GM18502 (cell line): ENCODE data around the gene DUSP2.
"Not testable (repeated sequence)": the region's sequence is repeated elsewhere in the genome, so short reads cannot be mapped to it uniquely, and the experiment has no call there.

Source experiments
- ATAC-seq: cut with Tn5 transposase; IDR thresholded peaks from one replicate; pipeline ENCODE4 v1.9.1; 2021; ENCODE audit warnings: mild to moderate bottlenecking; ENCODE audit not compliant: unreplicated experiment, poor library complexity

Gene DUSP2

DNA sequence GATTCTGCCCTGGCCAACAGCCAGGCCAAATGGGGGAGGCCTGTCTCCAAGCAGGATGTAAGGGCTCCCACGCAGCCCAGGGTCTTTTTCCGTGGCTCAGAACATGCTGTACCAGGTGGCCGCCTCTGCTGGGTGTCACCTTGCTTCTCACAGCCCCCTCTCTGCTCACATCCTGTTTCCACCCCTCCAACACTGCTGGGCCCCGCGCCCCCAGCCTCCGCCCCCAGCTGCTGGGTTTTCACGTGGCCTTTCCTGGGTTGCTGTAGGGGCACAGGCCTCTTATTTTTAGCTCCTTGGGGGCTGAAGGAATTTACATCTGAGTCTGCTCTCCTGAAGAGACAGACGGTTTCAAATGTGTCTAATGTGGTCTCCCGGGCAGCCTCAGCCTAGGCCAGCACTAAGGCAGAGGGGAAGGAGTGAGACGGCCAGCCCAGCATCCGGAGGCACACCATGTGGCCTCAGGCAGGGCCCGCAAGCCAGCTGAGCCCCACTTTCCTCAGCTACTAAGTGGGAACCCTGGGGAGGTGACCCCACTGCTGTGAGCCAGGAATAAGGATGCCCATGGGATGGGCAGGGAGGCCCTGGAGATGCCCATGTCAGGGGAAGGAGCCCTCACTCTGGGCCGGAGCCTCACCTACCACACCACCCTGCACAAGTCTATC lies 18.7 kb upstream of the DUSP2 start:
- peak; percentile 67 for ATAC-seq

DNA sequence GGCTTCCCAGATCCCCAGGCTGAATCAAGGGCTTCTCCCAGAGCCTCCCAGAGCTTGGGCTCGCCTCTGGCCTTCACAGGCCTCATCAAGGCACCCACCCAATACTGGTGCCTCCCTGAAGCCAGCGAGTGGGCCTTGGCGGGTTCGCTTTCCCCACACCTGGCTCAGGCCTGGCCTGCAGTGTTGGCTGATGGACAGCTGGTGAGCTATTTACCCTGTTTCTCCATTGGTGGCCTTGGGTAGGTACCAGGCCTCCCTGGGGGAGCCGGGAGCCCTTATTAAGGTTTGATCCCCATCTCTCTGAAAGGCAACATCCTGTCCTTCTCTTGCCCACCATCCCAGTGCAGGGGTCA lies 18.2 kb upstream of the DUSP2 start:
- ATAC-seq, result peak; percentile 4

DNA sequence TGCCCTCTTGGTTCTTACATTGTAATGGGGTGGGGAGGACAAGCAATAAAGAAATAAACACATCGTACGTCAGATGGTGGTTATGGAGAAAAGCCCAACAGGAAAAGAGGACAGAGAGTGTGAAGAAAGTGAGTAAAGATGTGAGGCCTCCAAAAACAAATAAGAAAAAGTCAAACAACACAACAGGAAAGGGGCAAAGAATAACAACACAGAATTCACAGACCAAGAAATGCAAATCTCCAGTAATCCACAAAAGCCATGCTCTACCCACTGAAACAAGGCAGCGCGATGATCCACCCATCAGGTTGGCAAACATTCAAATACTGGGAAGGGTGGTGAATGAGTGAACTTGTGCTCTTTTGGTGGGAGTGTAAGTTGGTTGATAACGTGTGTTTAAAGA lies 16.7 kb upstream of the DUSP2 start:
- no peak for ATAC-seq

DNA sequence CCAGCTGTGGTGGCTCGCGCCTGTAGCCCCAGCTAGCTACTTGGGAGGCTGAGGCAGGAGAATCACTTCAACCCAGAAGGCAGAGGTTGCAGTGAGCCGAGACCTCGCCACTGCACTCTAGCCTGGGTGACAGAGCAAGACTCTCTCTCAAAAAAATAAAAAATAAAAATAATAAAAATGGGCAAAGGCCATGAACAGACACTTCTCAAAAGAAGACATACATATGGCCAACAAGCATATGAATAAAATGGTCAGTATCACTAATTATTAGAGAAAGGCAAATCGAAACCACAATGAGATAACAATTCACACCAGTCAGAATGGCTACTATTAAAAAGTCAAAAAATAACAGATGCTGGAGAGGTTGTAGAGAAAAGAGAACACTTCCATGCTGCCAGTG lies 15.1 kb upstream of the DUSP2 start:
- ATAC-seq, result not testable (repeated sequence)

DNA sequence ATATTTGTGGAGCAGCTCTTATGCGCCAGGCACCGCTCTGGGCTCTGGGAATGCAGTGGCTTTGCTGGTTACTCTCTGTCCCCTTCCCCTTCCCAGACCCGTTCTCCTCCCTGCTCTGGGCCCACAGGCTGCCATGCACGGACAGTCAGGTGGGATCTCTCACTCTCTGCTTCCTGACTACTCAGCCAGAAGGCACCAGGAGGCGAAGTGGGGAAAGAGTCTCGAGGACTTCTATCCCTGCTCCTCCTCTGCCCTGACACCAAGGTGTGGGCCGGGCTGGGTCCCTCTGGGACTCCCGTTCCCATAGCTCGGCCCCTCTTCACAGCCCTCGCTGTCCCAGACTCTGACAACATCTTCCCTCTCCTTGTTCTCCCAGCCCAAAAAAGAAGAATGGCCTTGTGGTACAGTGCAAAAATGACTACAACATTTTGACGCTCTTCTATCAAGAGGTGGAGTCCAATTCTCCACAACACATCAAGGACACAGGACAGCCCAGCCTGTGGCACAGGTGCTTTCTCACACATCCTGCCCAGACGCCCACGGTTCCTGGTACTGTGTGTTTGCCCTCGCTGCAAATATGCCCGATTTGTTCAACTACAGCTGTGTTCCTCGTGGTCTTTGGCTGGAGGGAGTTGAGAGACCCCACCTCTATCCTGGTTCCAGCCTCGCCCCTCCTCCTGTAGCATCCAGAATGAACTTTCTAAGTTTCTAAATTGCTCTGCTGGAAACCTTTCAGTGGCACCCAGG lies 14.0 kb upstream of the DUSP2 start:
- ATAC-seq, result no peak

DNA sequence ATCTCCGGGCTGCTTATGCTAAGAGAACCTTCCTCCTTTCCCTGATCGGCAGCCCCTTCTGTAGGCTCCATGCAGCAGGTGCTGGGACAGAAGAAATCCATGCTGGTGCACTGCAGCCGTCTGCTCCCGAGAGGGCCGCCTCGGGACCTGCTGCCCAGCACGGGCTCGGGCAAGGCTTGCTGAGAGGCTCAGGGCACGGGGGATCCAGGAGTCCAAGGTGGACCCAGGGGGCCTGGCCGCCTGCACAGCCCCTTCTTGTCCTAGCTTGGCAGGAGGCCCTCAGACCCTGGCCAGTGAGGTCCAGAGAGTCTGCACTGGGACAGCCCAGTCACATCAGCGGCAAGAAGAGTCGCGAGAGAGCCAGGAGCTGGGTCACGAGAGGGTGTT lies 13.3 kb upstream of the DUSP2 start:
- ATAC-seq, result no peak

DNA sequence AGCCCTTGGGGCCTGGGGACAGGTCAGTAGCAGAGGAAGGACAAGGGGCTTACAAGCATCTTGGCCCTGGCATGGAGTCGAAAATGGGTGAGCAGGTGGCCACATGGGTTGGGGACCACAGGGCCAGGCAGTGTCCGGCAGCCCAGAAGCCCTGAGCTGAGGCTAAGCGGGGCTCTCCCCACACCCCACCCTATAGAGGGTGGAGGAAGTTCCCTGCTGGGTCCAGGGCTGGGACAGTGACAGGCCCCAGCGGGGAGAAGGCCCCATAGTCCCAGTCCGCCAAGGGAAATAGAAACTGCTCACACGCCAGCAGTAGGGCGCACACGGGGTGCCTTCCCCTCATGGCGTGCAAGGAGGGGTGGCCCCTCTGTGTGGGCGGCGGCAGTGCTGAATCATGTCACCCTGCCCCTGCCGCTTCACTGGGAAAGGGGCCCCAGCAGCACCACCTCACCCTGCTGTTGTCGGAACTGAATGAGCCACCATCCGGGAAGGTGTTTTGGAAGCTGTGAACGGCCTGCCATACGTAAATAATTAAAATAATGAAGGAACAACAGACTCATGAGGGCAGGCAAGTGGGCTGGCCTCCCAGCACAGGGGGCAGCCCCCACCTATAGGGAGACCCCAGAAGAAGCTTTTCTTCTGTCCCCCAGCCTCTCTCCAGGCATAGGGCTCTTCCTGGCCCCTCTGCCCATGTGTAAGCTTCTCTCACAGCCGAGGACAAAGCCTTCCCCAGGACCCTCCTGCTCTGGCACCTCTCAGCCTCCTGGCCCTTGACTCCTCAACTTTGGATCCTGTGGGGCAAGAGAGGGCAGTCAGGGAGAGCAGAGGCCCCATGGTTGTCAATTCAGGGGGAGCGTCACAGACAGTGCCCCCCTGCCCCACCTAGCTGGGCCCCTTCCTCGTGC lies 12.7 kb upstream of the DUSP2 start:
- peak; percentile 59 for ATAC-seq

DNA sequence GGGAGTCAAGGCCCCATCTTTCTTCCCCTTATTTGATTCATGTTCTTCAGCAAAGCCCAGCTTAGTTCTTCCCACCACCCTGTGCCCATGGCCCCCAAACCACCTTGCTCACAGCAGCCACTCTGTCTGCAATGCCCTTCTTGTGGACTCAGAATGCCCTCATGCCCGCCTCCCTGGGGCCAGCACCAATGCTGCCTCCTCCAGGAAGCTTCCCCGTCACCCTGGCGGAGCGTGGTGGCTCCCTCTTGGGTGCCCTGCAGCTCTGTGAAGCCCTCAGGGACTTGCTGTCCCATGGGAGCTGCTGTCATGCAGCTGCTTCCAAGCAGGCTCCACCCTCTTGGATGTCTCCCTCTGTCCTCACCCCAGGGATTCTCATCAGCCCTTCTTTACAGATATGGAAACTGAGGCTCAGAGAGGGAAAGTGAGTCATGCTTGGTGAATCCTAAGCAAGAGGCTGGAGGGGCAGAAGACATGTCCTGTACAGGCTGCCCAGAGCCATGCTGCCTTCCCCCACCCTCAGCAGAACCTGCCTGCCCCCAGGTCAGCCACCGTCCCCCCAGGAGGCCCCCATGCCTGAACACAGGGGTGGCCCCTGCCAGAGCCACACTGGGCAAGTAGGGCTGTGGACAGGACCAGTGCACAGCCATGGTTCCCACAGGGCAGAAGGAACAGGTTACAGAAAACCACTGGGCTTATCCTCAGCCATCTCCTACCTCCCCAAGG lies 11.8 kb upstream of the DUSP2 start:
- peak; percentile 41 for ATAC-seq

DNA sequence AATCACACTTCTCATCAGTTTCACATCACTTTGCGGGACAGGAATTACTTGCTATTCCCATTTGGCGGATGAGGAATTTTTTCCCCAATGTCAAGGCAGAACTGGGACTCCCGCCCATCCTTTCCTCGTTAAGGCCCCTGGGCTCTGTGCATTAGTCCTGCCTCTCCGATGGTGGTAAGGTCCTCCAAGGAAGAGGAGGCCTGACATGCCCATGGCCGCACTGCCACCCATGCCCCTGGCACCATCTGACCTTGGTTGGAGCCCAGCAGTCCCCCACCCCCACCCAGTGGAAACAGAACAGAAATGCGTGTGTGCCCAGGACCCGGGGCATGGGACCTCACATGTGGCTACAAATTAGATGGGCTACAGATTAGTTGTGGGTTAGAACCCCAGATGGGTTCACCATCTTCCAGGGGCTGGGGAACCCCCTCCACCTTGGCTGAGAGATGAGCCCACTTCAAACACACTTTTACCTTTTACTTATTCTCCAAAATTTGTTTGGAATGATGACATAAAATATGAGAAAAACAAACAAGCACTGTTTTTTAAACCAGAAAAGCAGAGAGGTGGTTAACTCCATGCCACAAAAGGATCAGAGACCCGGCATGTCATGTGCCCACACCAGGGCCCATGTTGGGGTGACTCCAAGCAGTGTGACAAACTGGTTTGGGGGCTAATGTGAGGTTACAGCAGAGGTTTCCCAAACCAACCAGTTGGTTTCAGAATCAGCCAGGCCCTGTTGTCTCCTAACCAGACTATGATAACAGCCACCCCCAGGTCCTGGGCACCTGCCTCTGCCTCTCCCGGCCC lies 11.0 kb upstream of the DUSP2 start:
- no peak for ATAC-seq

DNA sequence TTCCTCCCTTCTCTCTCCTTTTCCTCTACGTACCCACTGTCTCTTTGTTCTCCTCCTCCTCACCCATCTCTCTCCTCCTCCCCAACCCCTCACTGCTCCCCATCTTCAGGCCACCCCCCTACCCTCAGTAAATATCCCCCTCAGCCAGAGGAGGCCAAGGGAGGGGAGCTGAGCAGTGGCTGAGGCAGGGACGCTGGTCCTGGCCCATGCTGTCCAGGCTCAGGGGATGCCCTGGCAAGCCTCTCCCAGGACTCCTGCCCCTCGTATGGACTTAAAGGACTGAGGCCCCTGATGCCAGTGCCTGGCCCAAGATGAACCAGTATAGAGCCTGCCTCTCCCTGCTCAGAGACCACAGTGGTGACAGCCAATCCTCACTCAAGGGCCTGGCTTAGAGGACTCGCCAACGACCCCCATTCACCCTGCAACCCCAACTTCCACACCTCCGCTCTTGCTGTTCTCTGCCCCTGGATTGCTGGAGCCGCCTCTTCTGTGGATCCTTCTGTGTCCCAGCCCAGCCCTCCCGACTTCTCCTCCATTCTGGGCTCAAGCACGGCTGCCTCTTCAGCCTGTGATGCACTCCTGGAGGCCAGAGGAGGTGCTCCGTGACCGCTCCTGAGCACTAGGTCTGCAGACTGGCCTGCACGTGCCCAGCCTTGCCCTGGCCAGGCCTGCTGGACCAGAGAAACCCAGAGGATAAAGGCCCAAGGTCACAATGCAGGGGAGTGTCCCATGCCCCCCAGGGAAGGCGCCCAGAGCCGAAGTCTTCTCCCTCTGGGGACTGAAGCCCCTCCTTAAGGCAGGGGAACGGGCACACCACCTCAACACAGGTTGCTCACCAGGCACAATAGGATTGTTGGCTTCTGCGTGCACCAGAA lies 9.5 kb upstream of the DUSP2 start:
- no peak for ATAC-seq

DNA sequence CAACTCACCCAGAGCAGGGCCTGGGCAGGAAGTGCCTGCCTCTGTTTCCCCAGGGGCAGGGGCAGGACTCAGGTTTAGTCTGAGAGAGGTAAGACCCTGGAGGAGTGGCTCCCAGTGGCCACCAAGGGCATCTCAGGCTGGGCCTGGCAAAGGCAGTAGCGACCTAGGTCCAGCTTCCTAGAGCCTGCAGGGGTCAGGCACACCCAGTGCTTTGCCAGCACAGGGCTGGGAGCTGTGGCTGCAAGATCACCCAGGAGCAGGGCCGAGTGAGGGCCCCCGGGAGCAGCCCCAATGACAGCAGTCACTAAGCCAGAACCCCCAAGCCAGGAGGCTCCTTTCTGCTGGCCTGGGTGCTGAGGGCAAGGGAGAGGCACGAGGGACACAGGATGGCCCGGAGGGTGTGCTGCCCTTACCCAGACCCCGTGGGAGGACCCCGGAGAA lies 8.8 kb upstream of the DUSP2 start:
- no peak for ATAC-seq

DNA sequence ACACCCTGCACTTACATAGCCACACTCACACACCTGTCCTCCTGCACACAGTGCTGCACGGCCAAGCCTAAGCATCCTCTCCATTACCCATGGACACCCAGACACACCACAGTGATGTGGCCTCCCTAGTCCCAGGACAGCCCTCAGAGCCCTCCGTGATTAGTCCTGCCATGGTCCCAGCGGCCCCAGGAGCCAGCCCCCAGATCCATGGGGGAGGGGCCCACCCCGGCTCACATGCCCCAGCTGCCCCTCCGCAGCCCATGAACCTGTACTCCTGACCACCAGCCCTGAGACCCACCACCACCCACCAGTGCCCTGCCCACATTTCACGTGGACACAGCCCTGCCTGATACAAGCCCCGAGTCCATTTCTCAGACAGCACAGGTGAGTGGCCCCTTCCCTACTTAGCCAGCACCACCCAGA lies 8.1 kb upstream of the DUSP2 start:
- ATAC-seq, result no peak

DNA sequence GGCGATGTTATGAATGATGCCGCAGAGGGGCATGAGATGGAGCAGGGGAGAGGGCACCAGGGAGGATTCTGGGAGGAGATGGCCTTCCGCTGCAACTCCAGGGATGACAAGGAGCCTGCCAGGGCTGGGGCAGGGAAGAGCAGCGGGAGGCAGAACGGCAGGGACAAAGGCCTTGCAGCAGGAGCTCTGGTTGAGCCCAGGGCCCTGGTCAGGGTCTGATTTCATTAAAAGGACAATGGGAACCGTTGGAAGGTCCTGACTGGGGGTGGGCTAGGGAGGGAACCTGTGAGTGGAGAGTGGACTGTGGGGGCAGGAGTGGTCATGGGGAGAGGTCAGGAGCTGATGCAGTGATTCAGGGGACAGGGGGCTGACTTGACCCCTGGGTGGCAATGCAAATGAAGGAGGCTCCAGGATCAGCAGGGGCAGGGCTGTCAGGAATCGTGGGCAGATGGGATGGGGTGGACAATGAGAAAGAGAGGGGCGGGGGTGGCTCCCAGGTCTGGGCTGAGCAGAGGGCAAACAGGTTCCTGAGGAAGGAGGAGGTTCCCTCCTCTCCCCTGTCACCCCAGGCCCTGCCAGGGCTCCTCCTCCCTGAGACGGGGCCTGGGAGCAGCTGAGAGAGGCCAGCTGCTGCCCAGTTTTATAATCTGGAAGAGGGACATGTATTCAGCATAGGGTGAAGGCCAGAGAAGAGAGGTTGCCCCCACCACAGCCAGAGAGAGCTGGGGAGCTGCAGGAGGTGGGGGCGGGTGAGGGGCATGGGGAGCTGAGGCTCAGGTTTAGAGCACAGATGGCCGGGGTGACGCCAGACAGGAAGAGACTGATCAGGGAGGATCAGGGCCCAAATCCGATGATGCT lies 7.3 kb upstream of the DUSP2 start:
- ATAC-seq, result no peak

DNA sequence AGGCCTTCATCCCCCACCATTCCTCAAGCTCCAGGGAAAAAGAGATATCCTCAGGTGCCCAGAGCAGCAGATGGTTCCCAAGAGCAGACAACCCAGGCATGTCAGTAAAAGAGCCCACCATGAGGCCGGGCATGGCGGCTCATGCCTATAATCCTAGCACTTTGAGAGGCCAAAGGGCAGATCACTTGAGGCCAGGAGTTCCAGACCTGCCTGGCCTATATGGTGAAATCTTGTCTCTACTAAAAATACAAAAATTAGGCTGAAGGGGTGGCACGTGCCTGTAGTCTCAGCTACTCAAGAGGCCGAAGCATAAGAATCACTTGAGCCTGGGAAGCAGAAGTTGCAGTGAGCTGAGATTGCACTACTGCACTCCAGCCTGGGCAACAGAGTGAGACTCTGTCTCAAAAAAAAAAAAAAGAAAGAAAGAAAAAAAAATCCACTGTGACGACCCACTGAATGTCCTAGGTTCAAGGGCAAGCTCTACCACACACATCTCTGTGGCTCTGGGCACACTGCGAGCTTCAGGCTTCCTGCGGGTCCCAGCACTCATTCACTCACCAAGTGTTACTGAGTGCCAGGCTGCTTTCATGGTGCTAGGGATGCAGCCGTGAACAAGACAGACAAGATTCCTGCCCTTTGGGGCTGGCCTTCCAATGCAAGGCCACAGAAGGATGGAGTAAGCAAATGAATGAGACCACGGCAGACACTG lies 6.5 kb upstream of the DUSP2 start:
- no peak for ATAC-seq

DNA sequence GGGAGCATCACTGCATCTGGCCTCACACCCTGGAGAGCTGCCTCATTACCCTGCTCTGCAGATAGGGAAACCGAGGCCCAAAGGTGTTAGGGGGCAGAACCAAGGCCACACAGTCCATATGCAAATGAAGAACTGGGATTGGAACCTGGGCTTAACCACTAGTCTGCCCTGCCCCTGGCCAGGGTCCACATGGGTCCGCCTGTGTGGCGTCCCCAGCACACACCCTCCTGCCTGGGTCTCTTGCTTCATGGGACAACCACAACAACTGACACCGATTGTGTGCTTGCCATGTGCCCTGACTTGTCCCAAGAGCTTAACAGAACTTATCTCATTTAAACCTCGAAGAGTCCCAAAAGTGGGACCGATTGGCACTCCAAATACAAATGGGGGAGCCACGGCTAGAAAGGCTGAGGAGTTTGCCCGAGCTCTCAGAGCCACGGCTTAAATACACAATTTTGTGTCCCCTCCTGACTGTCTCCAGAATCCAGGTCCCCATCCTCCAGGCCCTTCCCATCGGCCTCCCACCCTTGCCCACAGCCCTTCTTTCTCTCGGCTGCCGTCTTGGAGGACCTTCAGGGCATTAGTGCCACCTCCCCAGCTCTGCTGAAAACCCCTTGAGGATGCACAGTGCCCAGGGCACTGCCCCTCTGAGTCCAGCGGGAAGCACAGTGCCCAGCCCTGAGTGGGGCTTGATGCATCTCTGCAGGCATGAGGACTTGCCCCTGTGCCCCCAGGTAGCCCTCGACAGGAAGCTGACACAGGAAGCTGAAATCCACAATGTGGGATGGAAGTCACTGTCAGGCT lies 5.8 kb upstream of the DUSP2 start:
- no peak for ATAC-seq

DNA sequence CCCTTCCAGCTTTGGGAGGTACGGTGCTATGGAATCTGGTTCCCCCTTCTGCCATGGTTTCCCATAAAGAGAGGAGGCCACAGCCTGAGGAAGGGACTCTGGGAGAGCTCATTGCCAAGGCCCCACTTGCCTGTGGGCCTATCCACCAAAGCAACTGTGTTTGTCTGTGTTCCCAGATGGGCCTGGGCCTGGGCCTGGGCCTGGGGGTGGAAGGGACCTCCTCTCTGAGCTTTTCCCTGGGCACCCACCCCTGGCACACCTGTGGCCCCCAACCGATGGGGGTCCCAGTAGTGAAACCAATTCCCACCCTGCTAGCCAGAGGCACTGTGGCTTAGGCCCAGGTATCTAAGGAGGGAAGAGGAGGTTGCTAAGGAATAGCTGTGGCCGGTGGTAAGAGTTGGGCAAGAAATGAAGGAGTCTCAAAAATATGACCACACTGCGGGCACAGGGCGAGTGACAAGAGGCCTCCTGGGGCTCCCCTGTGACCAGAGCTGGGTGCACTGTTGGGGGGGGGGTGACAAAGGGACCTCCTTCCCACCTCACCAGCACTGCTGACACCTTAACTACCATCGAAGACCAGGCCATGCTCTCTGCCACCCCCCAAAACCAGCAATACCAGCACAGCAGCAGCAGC lies 4.9 kb upstream of the DUSP2 start:
- no peak for ATAC-seq
